GM23248 (cell line): Measurements from ENCODE around the gene TSPEAR. TPM values are rescaled to one million over a fixed set of nuclear protein-coding genes. Genes with fewer than 3 reads are reported as not detected.

ENCODE experiments used
- DNase-seq: peaks from one replicate; pipeline ENCODE4 v3.0.0-alpha.2; 2015
- H2AFZ ChIP-seq: fragments of 200-600 bp; sonication (generic); 2 replicates; pipeline ENCODE4 v1.6.1; 2016; ENCODE audit warnings: antibody characterized with exemption
- H3F3A ChIP-seq: fragments of 200-600 bp; sonication (generic); 2 replicates; pipeline ENCODE4 v1.6.1; 2016; ENCODE audit warnings: mild to moderate bottlenecking, antibody characterized with exemption, mixed run types; ENCODE audit not compliant: insufficient read depth
- H3K27ac ChIP-seq: fragments of 200-600 bp; sonication (generic); 2 replicates; pipeline ENCODE4 v1.5.1; 2016; ENCODE audit warnings: mild to moderate bottlenecking
- H3K27me3 ChIP-seq: fragments of 200-600 bp; sonication (generic); replicated peaks from 2 replicates; pipeline ENCODE4 v1.6.1; 2016; ENCODE audit warnings: mild to moderate bottlenecking; ENCODE audit not compliant: insufficient read depth
- H3K36me3 ChIP-seq: fragments of 200-600 bp; sonication (generic); 2 replicates; pipeline ENCODE4 v1.6.1; 2016; ENCODE audit warnings: low read depth, mild to moderate bottlenecking
- H3K4me1 ChIP-seq: fragments of 200-600 bp; sonication (generic); 2 replicates; pipeline ENCODE4 v1.6.1; 2016; ENCODE audit warnings: mild to moderate bottlenecking; ENCODE audit not compliant: insufficient read depth
- H3K4me2 ChIP-seq: fragments of 200-600 bp; sonication (generic); one replicate; pipeline ENCODE4 v1.6.1; 2016; ENCODE audit warnings: mild to moderate bottlenecking; ENCODE audit not compliant: unreplicated experiment
- H3K4me3 ChIP-seq: fragments of 200-600 bp; sonication (generic); 2 replicates; pipeline ENCODE4 v1.5.1; 2016; ENCODE audit warnings: mild to moderate bottlenecking
- H3K79me2 ChIP-seq: fragments of 200-600 bp; sonication (generic); 2 replicates; pipeline ENCODE4 v1.6.1; 2016; ENCODE audit warnings: mild to moderate bottlenecking; ENCODE audit not compliant: insufficient read depth
- H3K9ac ChIP-seq: fragments of 200-600 bp; sonication (generic); 2 replicates; pipeline ENCODE4 v1.6.1; 2016; ENCODE audit warnings: mild to moderate bottlenecking
- H3K9me2 ChIP-seq: fragments of 200-600 bp; sonication (generic); 2 replicates; pipeline ENCODE4 v1.6.1; 2016; ENCODE audit warnings: mixed run types, mild to moderate bottlenecking, moderate library complexity; ENCODE audit not compliant: insufficient read depth
- H3K9me3 ChIP-seq: fragments of 200-600 bp; sonication (generic); one replicate; pipeline ENCODE4 v1.6.1; 2017; ENCODE audit warnings: low read depth
- H4K20me1 ChIP-seq: fragments of 200-600 bp; sonication (generic); 2 replicates; pipeline ENCODE4 v1.6.0; 2016; ENCODE audit not compliant: insufficient read depth
- EZH2 ChIP-seq: fragments of 200-600 bp; sonication (generic); IDR thresholded peaks from 2 replicates; pipeline ENCODE4 v1.6.1; 2018; ENCODE audit warnings: antibody characterized with exemption, mild to moderate bottlenecking; ENCODE audit not compliant: insufficient read depth, poor library complexity, severe bottlenecking
- EZH2phosphoT487 ChIP-seq: fragments of 200-600 bp; sonication (generic); IDR thresholded peaks from 2 replicates; pipeline ENCODE4 v1.6.1; 2018; ENCODE audit warnings: antibody characterized with exemption, moderate library complexity, mild to moderate bottlenecking, low read depth; ENCODE audit not compliant: insufficient read depth
- WGBS, 2 experiments: methylation state at CpG; one replicate each; pipeline ENCODE4 v1.1.6; 2015 to 2017; ENCODE audit warnings: low lambda C conversion rate in 2 of 2, low coverage in 1 of 2; ENCODE audit errors: missing lambda C conversion rate in 2 of 2; 5-methylcytosine and 5-hydroxymethylcytosine counted together
- in situ Hi-C: fragments of 300-500 bp; cut with MboI; formaldehyde crosslinking; loops from 2 replicates; pipeline ENCODE4 v1.15.0; 2020
- polyA plus RNA-seq: library from polyadenylated mRNA; unstranded; fragments of >200 nt; fragmentation: Nextera tagmentation; extraction: Ambion mirVana; gene quantifications from 2 replicates; pipeline ENCODE4 v1.2.1, GENCODE V29; 2016
- total RNA-seq: library from RNA; depleted of rRNA; stranded (reverse); fragments of >200 nt; shearing (Covaris generic); gene quantifications from 2 replicates; pipeline ENCODE4 v1.2.3, GENCODE V29; 2014

Gene TSPEAR
- total and polyA plus RNA-seq, 2 experiments from 2014 or later = not detected

DNA sequence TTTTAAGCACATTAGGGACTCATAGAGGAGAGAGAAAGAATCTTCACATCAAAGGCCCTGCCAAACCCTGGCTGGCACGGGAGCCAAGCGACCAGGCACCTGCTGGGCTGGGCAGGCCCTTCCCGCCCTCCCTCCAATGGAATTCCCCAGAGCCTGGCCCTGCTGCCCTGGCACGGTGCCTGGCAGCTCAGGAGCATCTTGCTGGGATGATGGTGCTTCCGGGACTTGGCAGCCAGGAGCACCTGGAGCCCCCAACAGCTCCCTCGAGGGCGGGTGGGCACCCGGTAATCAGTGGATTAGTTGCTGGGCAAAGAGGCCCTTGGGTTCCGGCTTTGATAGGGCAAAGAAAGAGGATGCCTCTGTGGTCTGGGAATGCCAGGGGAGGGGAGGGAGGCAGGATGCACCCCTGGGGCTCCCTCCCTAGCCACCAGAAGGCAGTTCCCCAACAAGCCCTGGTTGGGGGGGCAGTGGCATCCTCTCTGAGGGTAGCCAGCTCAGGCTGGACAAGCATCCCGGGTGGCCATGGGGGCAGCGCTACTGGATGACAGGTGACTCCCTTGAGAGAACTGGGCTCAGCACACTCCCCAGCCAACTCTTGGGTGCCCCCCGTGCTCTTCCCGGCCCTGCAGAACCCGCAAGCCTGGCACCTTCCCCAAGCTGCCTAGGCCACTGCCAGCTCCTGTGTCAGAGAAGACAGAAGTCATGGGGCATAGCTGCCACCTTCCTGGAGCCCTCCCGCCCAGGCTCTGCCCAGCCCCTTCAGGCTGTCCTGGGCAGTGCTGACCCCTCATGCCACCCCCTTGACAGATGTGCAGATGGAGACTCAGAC is 197.8 kb downstream of the TSPEAR start:
- Histone ChIP-seq H3K4me3 (no peak overlapping the region), H3K36me3 (no peaks in the 10 kb centered on the region), H3K9me2 (no peaks in the 10 kb centered on the region), H2AFZ (no peak overlapping the region), H3F3A (no peaks in the 10 kb centered on the region), H3K4me2 (no peak overlapping the region), H3K27ac (no peak overlapping the region), H3K9me3 (no peaks in the 10 kb centered on the region), H3K9ac (no peak overlapping the region), H3K79me2 (no peaks in the 10 kb centered on the region), H3K4me1 (no peaks in the 10 kb centered on the region), H3K27me3 (peaks cover 7% of the 10 kb centered on the region; the same call in 1 of the 2 replicates), H4K20me1 (no peaks in the 10 kb centered on the region)
- no peak for TF ChIP-seq EZH2
- WGBS, 2 experiments = 74 to 75% methylated on average over 12 to 15 of the region's 15 CpGs
- in situ Hi-C loops = loop anchor here (10.0 to 25.0 kb wide), 2 partner anchors 281 to 424 kb away; partner anchors contain the start of gene SLX9
- no peak for DNase-seq

DNA sequence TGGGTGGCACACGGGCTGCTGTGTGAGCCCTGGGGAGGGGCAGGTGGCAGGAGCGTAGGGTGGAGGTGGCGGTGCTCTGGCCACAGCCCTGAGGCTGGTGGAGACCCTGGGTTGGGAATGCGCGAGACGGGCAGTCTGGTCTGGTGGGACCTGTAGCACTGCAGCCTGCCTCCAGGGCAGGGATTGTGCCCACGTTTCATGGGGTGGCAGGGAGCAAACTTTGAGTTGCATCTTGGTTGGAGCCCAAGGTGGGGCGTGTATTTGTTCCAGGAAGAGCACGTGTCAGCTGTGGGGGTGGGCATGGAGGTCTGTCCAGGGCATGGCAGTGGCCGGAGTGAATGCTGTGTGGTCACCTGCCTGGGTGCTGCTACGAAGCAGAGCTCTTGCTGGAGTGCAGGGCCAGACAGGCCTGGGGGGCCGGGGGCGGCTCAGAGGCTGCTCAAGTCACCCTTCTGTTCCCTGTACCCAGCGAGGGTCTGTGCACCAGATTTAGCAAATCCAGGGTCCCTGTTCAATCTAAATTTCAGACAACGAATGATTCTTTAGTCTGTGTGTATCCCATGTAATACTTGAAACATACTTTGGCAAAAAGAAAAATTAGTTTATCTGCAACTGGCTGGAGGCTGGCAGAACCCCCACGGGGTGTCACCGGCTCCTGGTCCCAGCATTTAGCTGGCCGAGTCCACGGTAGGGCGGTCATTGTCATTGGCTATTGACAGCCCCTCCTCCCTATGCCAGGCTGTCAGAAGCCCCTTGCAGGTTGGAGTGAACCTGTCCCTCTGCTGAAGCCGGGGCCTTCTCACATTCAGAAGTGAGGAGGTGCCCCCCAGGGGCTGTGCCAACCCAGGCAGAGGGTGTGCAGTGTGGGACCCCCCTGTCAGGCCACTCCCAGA is 198.6 kb downstream of the TSPEAR start:
- no peak for TF ChIP-seq EZH2
- TF ChIP-seq EZH2phosphoT487 = no peak
- no peaks in the 10 kb centered on the region for H3F3A ChIP-seq
- WGBS, 2 experiments = 51 to 60% methylated on average over 20 to 21 of the region's 21 CpGs
- H3K36me3 ChIP-seq = no peaks in the 10 kb centered on the region
- no peak overlapping the region for H3K4me3 ChIP-seq
- H3K27me3 ChIP-seq = peaks cover 7% of the 10 kb centered on the region; the same call in 1 of the 2 replicates
- H3K4me2 ChIP-seq = no peak overlapping the region
- no peak overlapping the region for H3K27ac ChIP-seq
- H3K4me1 ChIP-seq = no peaks in the 10 kb centered on the region
- in situ Hi-C loops = loop anchor here (10.0 to 25.0 kb wide), 2 partner anchors 282 to 425 kb away; partner anchors contain the start of gene SLX9
- no peak overlapping the region for H2AFZ ChIP-seq
- no peaks in the 10 kb centered on the region for H3K9me3 ChIP-seq
- H3K79me2 ChIP-seq = no peaks in the 10 kb centered on the region
- H3K9me2 ChIP-seq = no peaks in the 10 kb centered on the region
- no peaks in the 10 kb centered on the region for H4K20me1 ChIP-seq
- DNase-seq = no peak
- no peak overlapping the region for H3K9ac ChIP-seq

DNA sequence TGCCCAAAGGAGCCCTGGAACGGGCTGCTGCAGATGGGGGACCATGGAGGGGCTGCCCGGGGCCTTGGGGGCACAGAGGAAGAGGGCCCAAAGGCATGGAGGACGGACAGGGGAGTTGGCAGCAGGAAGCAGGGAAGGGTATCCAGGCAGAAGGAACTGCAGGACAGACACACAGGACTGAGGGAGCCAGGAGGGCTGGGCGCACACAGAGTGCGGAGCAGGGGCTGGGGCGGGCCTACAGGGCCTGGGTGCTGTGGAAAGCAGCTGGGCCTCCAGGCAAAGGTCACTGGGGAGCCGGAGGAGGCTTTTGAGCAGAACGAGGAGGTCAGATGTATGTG is 199.5 kb downstream of the TSPEAR start:
- Histone ChIP-seq H3K4me1 (no peaks in the 10 kb centered on the region), H4K20me1 (no peaks in the 10 kb centered on the region), H2AFZ (no peak overlapping the region), H3K9me2 (no peaks in the 10 kb centered on the region), H3K4me3 (no peak overlapping the region), H3F3A (no peaks in the 10 kb centered on the region), H3K4me2 (no peak overlapping the region), H3K9ac (no peak overlapping the region), H3K36me3 (no peaks in the 10 kb centered on the region), H3K27me3 (0 out of 2 replicates have a peak, but pooled peaks cover 13% of the 10 kb centered on the region), H3K27ac (no peak overlapping the region), H3K79me2 (no peaks in the 10 kb centered on the region), H3K9me3 (no peaks in the 10 kb centered on the region)
- no peak for DNase-seq
- TF ChIP-seq EZH2 (no peak), EZH2phosphoT487 (no peak)
- in situ Hi-C loops = loop anchor here (10.0 to 25.0 kb wide), 2 partner anchors 283 to 425 kb away; partner anchors contain the start of gene SLX9
- 52 to 60% methylated on average over 5 to 8 of the region's 8 CpGs for WGBS, 2 experiments

DNA sequence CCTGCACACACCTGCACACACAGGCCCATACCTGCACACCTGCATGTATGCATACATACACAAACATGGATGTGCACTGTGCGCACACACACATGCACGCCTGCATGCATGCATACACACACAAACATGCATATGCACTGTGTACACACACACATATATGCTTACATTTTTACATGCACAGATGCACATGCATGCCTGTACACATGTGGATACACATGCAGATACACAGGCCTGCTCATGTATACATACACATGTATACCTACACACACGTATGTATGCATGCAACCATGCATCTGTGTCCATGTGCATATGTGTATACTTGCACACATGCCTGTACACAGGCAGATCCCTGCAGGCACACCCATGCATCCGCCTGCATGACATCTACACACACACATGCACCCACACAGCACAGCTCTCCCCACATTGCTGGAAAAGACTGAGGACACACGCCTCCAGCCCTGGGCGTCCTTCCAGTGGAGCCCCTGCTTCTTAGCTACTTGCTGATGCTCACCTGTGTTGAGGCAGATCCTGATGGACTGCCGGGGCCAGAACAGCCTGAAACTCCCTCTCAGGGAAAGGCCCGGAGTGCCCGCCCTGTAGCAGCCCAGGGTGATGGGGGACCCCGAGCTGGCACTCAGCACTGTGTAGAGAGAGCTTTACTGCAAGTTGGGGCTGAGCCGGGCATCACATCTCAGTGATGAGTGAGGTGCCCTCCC is 200.0 kb downstream of the TSPEAR start:
- Histone ChIP-seq H3K9me3 (no peaks in the 10 kb centered on the region), H2AFZ (no peak overlapping the region), H3K79me2 (no peaks in the 10 kb centered on the region), H3F3A (no peaks in the 10 kb centered on the region), H3K9me2 (no peaks in the 10 kb centered on the region), H3K4me3 (no peak overlapping the region), H3K27ac (no peak overlapping the region), H4K20me1 (no peaks in the 10 kb centered on the region), H3K4me2 (no peak overlapping the region), H3K4me1 (no peaks in the 10 kb centered on the region), H3K36me3 (no peaks in the 10 kb centered on the region), H3K27me3 (0 out of 2 replicates have a peak, but pooled peaks cover 14% of the 10 kb centered on the region), H3K9ac (no peak overlapping the region)
- TF ChIP-seq EZH2 (no peak), EZH2phosphoT487 (no peak)
- DNase-seq = no peak
- in situ Hi-C loops = loop anchor here (10.0 to 25.0 kb wide), 2 partner anchors 283 to 426 kb away; partner anchors contain the start of gene SLX9
- 68 to 77% methylated on average over 11 of the region's 11 CpGs for WGBS, 2 experiments
